Measurements from ENCODE around the gene RASGRP4. TPM values are rescaled to one million over a fixed set of nuclear protein-coding genes. Genes with fewer than 3 reads are reported as not detected.
A peak's percentile ranks its signal among the peaks of the same experiment; 100 is the strongest.

The RASGRP4 gene
- total RNA-seq, 4 donors from 2014 or later = 1.5 to 19.8 (median 1.7) TPM; not detected in 1

- no peak for DNase-seq
- Histone ChIP-seq H3K9me3 (no peaks in the 10 kb centered on the region), H3K4me1 (peaks cover 11 to 28% (median 16%) of the 10 kb centered on the region in 4 donors), H3K4me3 (peak overlapping the region; percentile 66 to 82 (median 74)), H3K27ac (peak overlapping the region; percentile 85 to 92 (median 88)), H3K27me3 (no peaks in the 10 kb centered on the region), H3K36me3 (peaks cover 0 to 6% (median 0%) of the 10 kb centered on the region in 4 donors)
- no peak for TF ChIP-seq POLR2AphosphoS5 (IDR thresholded peaks at IDR 0.05)
- TF ChIP-seq POLR2A (IDR thresholded peaks at IDR 0.05) = no peak
- no peak for TF ChIP-seq EP300 (IDR thresholded peaks at IDR 0.05; ENCODE audit: low read depth)
- no peak for TF ChIP-seq CTCF (IDR thresholded peaks at IDR 0.05)
- in situ Hi-C loops (cut with MboI; ENCODE audit: low pct_ligation_motif_present in 1 of 4, low pct_unique_long_range_greater_than_20kb in 1 of 4, low sequenced_read_pairs in 3 of 4) (no loop called here), intact Hi-C loops (cut with DNase I; ENCODE audit: low total_unique reads) (no loop called here)
- WGBS, 2 donors (ENCODE audit: low coverage in 1 of 2) = 3% methylated on average over 6 to 18 of the region's 18 CpGs
These were observed 50.9 kb downstream of the RASGRP4 start for GRCh38 chr19:38375098-38375493.

- Histone ChIP-seq H3K9me3 (no peaks in the 10 kb centered on the region), H3K36me3 (peaks cover 0 to 6% (median 0%) of the 10 kb centered on the region in 4 donors), H3K4me3 (peak within 1 kb of the TSS; percentile 66 to 82 (median 74)), H3K4me1 (peaks cover 11 to 28% (median 16%) of the 10 kb centered on the region in 4 donors), H3K27me3 (no peaks in the 10 kb centered on the region), H3K27ac (peak within 1 kb of the TSS; percentile 85 to 92 (median 88))
- TF ChIP-seq EP300 (IDR thresholded peaks at IDR 0.05; ENCODE audit: low read depth) = peak; percentile 72
- peak; percentile 95 for TF ChIP-seq POLR2A (IDR thresholded peaks at IDR 0.05)
- peak in 1 of 5 experiments; percentile 18 for TF ChIP-seq CTCF (IDR thresholded peaks at IDR 0.05)
- TF ChIP-seq POLR2AphosphoS5 (IDR thresholded peaks at IDR 0.05) = peak; percentile 92 to 97 (median 95)
- in situ Hi-C loops (cut with MboI; ENCODE audit: low pct_ligation_motif_present in 1 of 4, low pct_unique_long_range_greater_than_20kb in 1 of 4, low sequenced_read_pairs in 3 of 4) = no loop called here
- intact Hi-C loops (cut with DNase I; ENCODE audit: low total_unique reads) = no loop called here
- 0 to 1% methylated on average over 4 to 40 of the region's 65 CpGs for WGBS, 2 donors (ENCODE audit: low coverage in 1 of 2)
- peak; percentile 99 for DNase-seq
These were observed 51.5 kb downstream of the RASGRP4 start, which contains the start of gene PSMD8 for GRCh38 chr19:38374332-38375097. Gene PSMD8, plus strand, starts transcription at chr19:38374571. Its CDS starts 31 bp downstream, at chr19:38374602.

GRCh38 chr19:38373907-38374331 is 52.1 kb downstream of the RASGRP4 start:
- peak overlapping the region in 3 of 4 donors; percentile 23 to 76 (median 66) for H3K4me3 ChIP-seq
- intact Hi-C loops (cut with DNase I; ENCODE audit: low total_unique reads) = no loop called here
- no peak for DNase-seq

More at GRCh38 chr19:38373907-38374331, 52.1 kb downstream of the RASGRP4 start:
- TF ChIP-seq CTCF (IDR thresholded peaks at IDR 0.05) = no peak
- no peak for TF ChIP-seq POLR2A (IDR thresholded peaks at IDR 0.05)
- TF ChIP-seq EP300 (IDR thresholded peaks at IDR 0.05; ENCODE audit: low read depth) = no peak
- TF ChIP-seq POLR2AphosphoS5 (IDR thresholded peaks at IDR 0.05) = no peak
- Histone ChIP-seq H3K27ac (peak overlapping the region; percentile 85 to 92 (median 88)), H3K9me3 (no peaks in the 10 kb centered on the region), H3K4me1 (peaks cover 11 to 28% (median 16%) of the 10 kb centered on the region in 4 donors), H3K27me3 (no peaks in the 10 kb centered on the region), H3K36me3 (peaks cover 0 to 2% (median 0%) of the 10 kb centered on the region in 4 donors)
- 68 to 86% methylated on average over 2 to 6 of the region's 6 CpGs for WGBS, 2 donors (ENCODE audit: low coverage in 1 of 2)
- in situ Hi-C loops (cut with MboI; ENCODE audit: low pct_ligation_motif_present in 1 of 4, low pct_unique_long_range_greater_than_20kb in 1 of 4, low sequenced_read_pairs in 3 of 4) = no loop called here

All from transverse colon (tissue), 4 donors.